ENCODE data around the gene AKAP11.

DNA sequence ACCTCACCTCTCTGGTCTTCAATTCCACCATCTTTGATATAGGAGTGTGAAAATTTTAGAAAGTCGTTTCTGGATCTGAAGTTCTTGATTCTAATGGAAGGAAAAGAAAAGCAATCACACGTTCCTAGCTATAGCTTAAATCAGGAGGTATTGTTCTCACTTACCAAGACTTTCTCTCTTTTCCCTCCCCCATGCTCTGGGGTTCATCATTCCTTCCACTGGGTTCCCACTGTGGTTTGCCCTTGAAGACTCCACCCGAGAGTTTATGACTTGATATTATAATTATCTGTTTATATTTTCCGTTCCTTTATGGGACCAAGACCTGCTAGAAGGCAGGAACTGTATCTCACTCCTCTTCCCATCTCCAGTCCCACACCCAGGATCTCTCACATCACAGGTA, 76.6 kb downstream of the AKAP11 start:
- TF ChIP-seq, protein P1, sequence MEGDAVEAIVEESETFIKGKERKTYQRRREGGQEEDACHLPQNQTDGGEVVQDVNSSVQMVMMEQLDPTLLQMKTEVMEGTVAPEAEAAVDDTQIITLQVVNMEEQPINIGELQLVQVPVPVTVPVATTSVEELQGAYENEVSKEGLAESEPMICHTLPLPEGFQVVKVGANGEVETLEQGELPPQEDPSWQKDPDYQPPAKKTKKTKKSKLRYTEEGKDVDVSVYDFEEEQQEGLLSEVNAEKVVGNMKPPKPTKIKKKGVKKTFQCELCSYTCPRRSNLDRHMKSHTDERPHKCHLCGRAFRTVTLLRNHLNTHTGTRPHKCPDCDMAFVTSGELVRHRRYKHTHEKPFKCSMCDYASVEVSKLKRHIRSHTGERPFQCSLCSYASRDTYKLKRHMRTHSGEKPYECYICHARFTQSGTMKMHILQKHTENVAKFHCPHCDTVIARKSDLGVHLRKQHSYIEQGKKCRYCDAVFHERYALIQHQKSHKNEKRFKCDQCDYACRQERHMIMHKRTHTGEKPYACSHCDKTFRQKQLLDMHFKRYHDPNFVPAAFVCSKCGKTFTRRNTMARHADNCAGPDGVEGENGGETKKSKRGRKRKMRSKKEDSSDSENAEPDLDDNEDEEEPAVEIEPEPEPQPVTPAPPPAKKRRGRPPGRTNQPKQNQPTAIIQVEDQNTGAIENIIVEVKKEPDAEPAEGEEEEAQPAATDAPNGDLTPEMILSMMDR (conservative IDR thresholded peaks at IDR 0.05; ENCODE audit: low read depth in 2 of 2) = no peak
- TF ChIP-seq REST (IDR thresholded peaks at IDR 0.05; ENCODE audit: unreplicated experiment) (no peak), CREB1 (CRISPR knock-in tag; IDR thresholded peaks at IDR 0.05; ENCODE audit: low read depth) (no peak), EZH2phosphoT487 (IDR thresholded peaks at IDR 0.05; ENCODE audit: unreplicated experiment) (no peak), EZH2 (IDR thresholded peaks at IDR 0.05; ENCODE audit: low read depth, unreplicated experiment) (no peak), POLR2AphosphoS5 (IDR thresholded peaks at IDR 0.05; ENCODE audit: low read depth) (no peak), ETS1 (IDR thresholded peaks at IDR 0.05) (no peak), STAT1 (IDR thresholded peaks at IDR 0.05; ENCODE audit: unreplicated experiment) (no peak), ZNF331 (CRISPR knock-in tag; IDR thresholded peaks at IDR 0.05; ENCODE audit: low read depth) (no peak), JUNB (IDR thresholded peaks at IDR 0.05; ENCODE audit: unreplicated experiment) (no peak)
